ENCODE data around the gene HDDC2.

- TF ChIP-seq BHLHE40 (IDR thresholded peaks at IDR 0.05; ENCODE audit: borderline replicate concordance) (no peak), LEF1 (IDR thresholded peaks at IDR 0.05; ENCODE audit: borderline replicate concordance) (no peak), FOXK2 (IDR thresholded peaks at IDR 0.05) (no peak), SP1 (IDR thresholded peaks at IDR 0.05) (no peak), ELF4 (IDR thresholded peaks at IDR 0.05) (no peak), FOXM1 (IDR thresholded peaks at IDR 0.05; ENCODE audit: borderline replicate concordance) (no peak), TARDBP (IDR thresholded peaks at IDR 0.05) (no peak), SUZ12 (IDR thresholded peaks at IDR 0.05) (no peak), NFRKB (IDR thresholded peaks at IDR 0.05) (no peak)
Observed at GRCh38 chr6:125251516-125252220, 50.1 kb downstream of the HDDC2 start.
